Osteoblast (primary cell): ENCODE results near the gene DIP2B. TPM values are rescaled to one million over a fixed set of nuclear protein-coding genes. Genes with fewer than 3 reads are reported as not detected.

Experiments
- DNase-seq: peaks from one replicate; pipeline ENCODE4 v3.0.0; 2011; ENCODE audit warnings: low spot score, mixed read lengths; ENCODE audit not compliant: insufficient read length; ENCODE audit errors: missing footprints
- H2AFZ ChIP-seq: 2 replicates; pipeline ENCODE4 v1.6.0; 2011; ENCODE audit warnings: mild to moderate bottlenecking, low read length
- H3K27ac ChIP-seq: 2 replicates; pipeline ENCODE4 v1.5.1; 2011; ENCODE audit warnings: mild to moderate bottlenecking, low read depth, low read length, moderate library complexity
- H3K27me3 ChIP-seq: 2 replicates; pipeline ENCODE4 v1.6.0; 2012; ENCODE audit warnings: mild to moderate bottlenecking, control low read depth, inconsistent platforms, low read length, moderate library complexity; ENCODE audit not compliant: insufficient read depth
- H3K36me3 ChIP-seq: 2 replicates; pipeline ENCODE4 v1.5.1; 2011; ENCODE audit warnings: mild to moderate bottlenecking, low read length, control low read depth, moderate library complexity; ENCODE audit not compliant: insufficient read depth
- H3K4me1 ChIP-seq: 2 replicates; pipeline ENCODE4 v1.5.1; 2011; ENCODE audit warnings: mild to moderate bottlenecking, low read length, control low read depth, moderate library complexity; ENCODE audit not compliant: insufficient read depth
- H3K4me2 ChIP-seq: 2 replicates; pipeline ENCODE4 v1.6.0; 2011; ENCODE audit warnings: mild to moderate bottlenecking, low read length; ENCODE audit not compliant: insufficient read depth
- H3K4me3 ChIP-seq: fragments of 200-600 bp; sonication (generic); 3 replicates; pipeline ENCODE4 v1.5.1; 2012; ENCODE audit warnings: mild to moderate bottlenecking, low read length, inconsistent platforms; ENCODE audit not compliant: insufficient read depth
- H3K79me2 ChIP-seq: 2 replicates; pipeline ENCODE4 v1.6.0; 2012; ENCODE audit warnings: mild to moderate bottlenecking, low read length, control low read depth, inconsistent platforms; ENCODE audit not compliant: insufficient read depth
- H3K9me3 ChIP-seq: 2 replicates; pipeline ENCODE4 v1.5.1; 2011; ENCODE audit warnings: low read depth, low read length, control low read depth
- H4K20me1 ChIP-seq: 2 replicates; pipeline ENCODE4 v1.6.0; 2012; ENCODE audit warnings: mild to moderate bottlenecking, low read length, control low read depth; ENCODE audit not compliant: insufficient read depth
- CTCF ChIP-seq: IDR thresholded peaks from 2 replicates; pipeline ENCODE4 v1.5.1; 2011; ENCODE audit warnings: mild to moderate bottlenecking, low read depth, low read length, moderate library complexity; ENCODE audit errors: extremely low read depth
- total RNA-seq: library from RNA; depleted of rRNA; stranded (reverse); fragments of >200 nt; gene quantifications from 2 replicates; pipeline ENCODE4 v1.2.3, GENCODE V29; 2012

DIP2B gene
- total RNA-seq, 1 donor = 28.2 TPM

GRCh38 chr12:50525422-50525821 is 20.6 kb downstream of the DIP2B start:
- H3K36me3 ChIP-seq = no peaks in the 10 kb centered on the region
- H2AFZ ChIP-seq = no peak overlapping the region

GRCh38 chr12:50527359-50527726 is 22.6 kb downstream of the DIP2B start:
- Histone ChIP-seq H3K4me3 (no peak overlapping the region), H3K79me2 (peaks cover 51% of the 10 kb centered on the region), H3K36me3 (no peaks in the 10 kb centered on the region), H3K27me3 (no peaks in the 10 kb centered on the region), H4K20me1 (peaks cover 6% of the 10 kb centered on the region), H3K27ac (no peak overlapping the region), H3K4me1 (peaks cover 4% of the 10 kb centered on the region), H3K9me3 (no peaks in the 10 kb centered on the region), H2AFZ (no peak overlapping the region), H3K4me2 (no peak overlapping the region)
- DNase-seq = no peak
- TF ChIP-seq CTCF = no peak

More at GRCh38 chr12:50525422-50525821, 20.6 kb downstream of the DIP2B start:
- H3K79me2 ChIP-seq = peaks cover 48% of the 10 kb centered on the region
- H3K4me1 ChIP-seq = no peaks in the 10 kb centered on the region
- no peaks in the 10 kb centered on the region for H3K9me3 ChIP-seq
- H3K27ac ChIP-seq = no peak overlapping the region
- peaks cover 6% of the 10 kb centered on the region for H4K20me1 ChIP-seq
- no peak for DNase-seq
- H3K4me2 ChIP-seq = no peak overlapping the region
- no peak overlapping the region for H3K4me3 ChIP-seq
- no peak for TF ChIP-seq CTCF
- no peaks in the 10 kb centered on the region for H3K27me3 ChIP-seq

- Histone ChIP-seq H3K36me3 (no peaks in the 10 kb centered on the region), H3K4me3 (no peak overlapping the region), H3K4me2 (no peak overlapping the region), H3K4me1 (peaks cover 17% of the 10 kb centered on the region), H4K20me1 (peaks cover 6% of the 10 kb centered on the region), H3K79me2 (peaks cover 52% of the 10 kb centered on the region), H3K27me3 (no peaks in the 10 kb centered on the region), H3K9me3 (no peaks in the 10 kb centered on the region), H3K27ac (no peak overlapping the region), H2AFZ (no peak overlapping the region)
- TF ChIP-seq CTCF = no peak
- peak; percentile 70 for DNase-seq
These were observed 24.0 kb downstream of the DIP2B start for GRCh38 chr12:50528800-50529199.

GRCh38 chr12:50529345-50529744 is 24.6 kb downstream of the DIP2B start:
- no peak overlapping the region for H3K27ac ChIP-seq
- peaks cover 51% of the 10 kb centered on the region for H3K79me2 ChIP-seq

More at GRCh38 chr12:50529345-50529744, 24.6 kb downstream of the DIP2B start:
- Histone ChIP-seq H3K4me2 (no peak overlapping the region), H3K9me3 (no peaks in the 10 kb centered on the region), H4K20me1 (peaks cover 6% of the 10 kb centered on the region), H2AFZ (no peak overlapping the region), H3K4me3 (no peak overlapping the region), H3K27me3 (no peaks in the 10 kb centered on the region), H3K36me3 (no peaks in the 10 kb centered on the region), H3K4me1 (peaks cover 17% of the 10 kb centered on the region)
- no peak for DNase-seq
- TF ChIP-seq CTCF = no peak
